Measurements from ENCODE around the gene BBLN.

GRCh38 chr9:128149001-128149701 lies 10.9 kb upstream of the BBLN start, which contains the start of gene LCN2:
- no peak for TF ChIP-seq TCF7L2 (IDR thresholded peaks at IDR 0.05; ENCODE audit: low read depth, low read length)
- TF ChIP-seq, protein P1, sequence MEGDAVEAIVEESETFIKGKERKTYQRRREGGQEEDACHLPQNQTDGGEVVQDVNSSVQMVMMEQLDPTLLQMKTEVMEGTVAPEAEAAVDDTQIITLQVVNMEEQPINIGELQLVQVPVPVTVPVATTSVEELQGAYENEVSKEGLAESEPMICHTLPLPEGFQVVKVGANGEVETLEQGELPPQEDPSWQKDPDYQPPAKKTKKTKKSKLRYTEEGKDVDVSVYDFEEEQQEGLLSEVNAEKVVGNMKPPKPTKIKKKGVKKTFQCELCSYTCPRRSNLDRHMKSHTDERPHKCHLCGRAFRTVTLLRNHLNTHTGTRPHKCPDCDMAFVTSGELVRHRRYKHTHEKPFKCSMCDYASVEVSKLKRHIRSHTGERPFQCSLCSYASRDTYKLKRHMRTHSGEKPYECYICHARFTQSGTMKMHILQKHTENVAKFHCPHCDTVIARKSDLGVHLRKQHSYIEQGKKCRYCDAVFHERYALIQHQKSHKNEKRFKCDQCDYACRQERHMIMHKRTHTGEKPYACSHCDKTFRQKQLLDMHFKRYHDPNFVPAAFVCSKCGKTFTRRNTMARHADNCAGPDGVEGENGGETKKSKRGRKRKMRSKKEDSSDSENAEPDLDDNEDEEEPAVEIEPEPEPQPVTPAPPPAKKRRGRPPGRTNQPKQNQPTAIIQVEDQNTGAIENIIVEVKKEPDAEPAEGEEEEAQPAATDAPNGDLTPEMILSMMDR (IDR thresholded peaks at IDR 0.05) = no peak

Data from Panc1 (cell line).